B cell (primary cell): ENCODE measurements around the gene TENT4A. TPM values are rescaled to one million over a fixed set of nuclear protein-coding genes. Genes with fewer than 3 reads are reported as not detected.

Source experiments
- ATAC-seq: fragments of 200-7000 bp; cut with Tn5 transposase; one replicate; pipeline ENCODE4 v1.10.0; 2021; ENCODE audit warnings: low read depth, mild to moderate bottlenecking, moderate number of reproducible peaks, moderate library complexity
- CTCF ChIA-PET: fragments of 350-600 bp; sonication (Branson Sonifier 250); formaldehyde crosslinking; loops from one replicate; lab custom pipeline; 2021; ENCODE audit warnings: antibody characterized with exemption, inconsistent platforms; lab: Charles Lee
- POLR2A ChIA-PET: fragments of 350-600 bp; sonication (Branson Sonifier 250); formaldehyde crosslinking; loops from one replicate; lab custom pipeline; 2021; ENCODE audit warnings: antibody characterized with exemption; lab: Charles Lee
- DNase-seq: peaks from one replicate; pipeline ENCODE4 v3.0.0; 2013
- H2AFZ ChIP-seq: 2 replicates; pipeline ENCODE4 v1.6.1; 2012; ENCODE audit warnings: mild to moderate bottlenecking, low read depth, low read length; ENCODE audit not compliant: insufficient read depth, poor library complexity, severe bottlenecking
- H3K27ac ChIP-seq, 2 donors: 1 replicate in 1 of 2; 2 replicates in 1 of 2; pipeline ENCODE4 v1.5.1; 2012 to 2013; ENCODE audit warnings: low read length in 2 of 2, mild to moderate bottlenecking in 2 of 2, moderate library complexity in 1 of 2
- H3K27me3 ChIP-seq, 4 experiments: fragments of 200-600 bp in 1 of 4; sonication (generic) in 1 of 4; replicated peaks in 1 of 4; 1 replicate in 2 of 4; 2 replicates in 2 of 4; pipeline versions ENCODE4 v1.6.1 to v1.7.0; 2013 to 2016; ENCODE audit warnings: low read length in 3 of 4, mild to moderate bottlenecking in 2 of 4, mixed read lengths in 1 of 4, moderate library complexity in 1 of 4; ENCODE audit not compliant: insufficient read depth in 4 of 4, control insufficient read depth in 3 of 4; ENCODE audit errors: control extremely low read depth in 1 of 4
- H3K36me3 ChIP-seq, 2 experiments: replicated peaks in 1 of 2; 1 replicate in 1 of 2; 2 replicates in 1 of 2; pipeline versions ENCODE4 v1.6.1 to v1.7.1; 2013; ENCODE audit warnings: low read length in 1 of 2; ENCODE audit not compliant: insufficient read depth in 2 of 2, control insufficient read depth in 1 of 2; ENCODE audit errors: control extremely low read depth in 1 of 2, extremely low read depth in 1 of 2
- H3K4me1 ChIP-seq, 2 donors: fragments of 200-600 bp in 1 of 2; sonication (generic) in 1 of 2; 1 replicate in 1 of 2; 2 replicates in 1 of 2; pipeline versions ENCODE4 v1.5.1 to v1.6.1; 2013 to 2017; ENCODE audit warnings: low read length in 2 of 2; ENCODE audit not compliant: control insufficient read depth in 2 of 2, insufficient read depth in 2 of 2
- H3K4me2 ChIP-seq: replicated peaks from 2 replicates; pipeline ENCODE3; 2012; ENCODE audit warnings: mild to moderate bottlenecking, low read depth, low read length; ENCODE audit not compliant: poor library complexity, severe bottlenecking
- H3K4me3 ChIP-seq, 5 experiments: fragments of 200-600 bp in 1 of 5; sonication (generic) in 1 of 5; 1 replicate in 3 of 5; 2 replicates in 2 of 5; pipeline versions ENCODE4 v1.5.1 to v1.7.0; 2011 to 2016; ENCODE audit warnings: low read length in 4 of 5, mild to moderate bottlenecking in 4 of 5, low read depth in 2 of 5, control low read depth in 1 of 5, moderate library complexity in 1 of 5; ENCODE audit not compliant: insufficient read depth in 1 of 5; ENCODE audit errors: control extremely low read depth in 1 of 5, extremely low read depth in 1 of 5
- H3K79me2 ChIP-seq: fragments of 200-600 bp; sonication (generic); one replicate; pipeline ENCODE4 v1.6.0; 2016; ENCODE audit warnings: low read length; ENCODE audit not compliant: control insufficient read depth, insufficient read depth
- H3K9ac ChIP-seq: fragments of 200-600 bp; sonication (generic); 2 replicates; pipeline ENCODE4 v1.6.1; 2017; ENCODE audit warnings: mild to moderate bottlenecking, low read length, moderate library complexity
- H3K9me3 ChIP-seq, 3 donors: one replicate each; pipeline versions ENCODE4 v1.6.1 to v1.7.1; 2013; ENCODE audit warnings: low read length in 2 of 3; ENCODE audit not compliant: control insufficient read depth in 2 of 3, insufficient read depth in 1 of 3; ENCODE audit errors: control extremely low read depth in 1 of 3
- H4K20me1 ChIP-seq: 2 replicates; pipeline ENCODE4 v1.6.0; 2012; ENCODE audit warnings: mild to moderate bottlenecking, low read length; ENCODE audit not compliant: insufficient read depth, control insufficient read depth, poor library complexity, severe bottlenecking
- H3K27ac Mint-ChIP-seq: one replicate; pipeline ENCODE4 v1.8.0; 2021; ENCODE audit warnings: mixed read lengths
- H3K27me3 Mint-ChIP-seq: one replicate; pipeline ENCODE4 v1.8.0; 2021; ENCODE audit warnings: mixed read lengths
- H3K4me1 Mint-ChIP-seq: one replicate; pipeline ENCODE4 v1.8.0; 2021; ENCODE audit warnings: mixed read lengths
- H3K4me3 Mint-ChIP-seq: one replicate; pipeline ENCODE4 v1.8.0; 2021; ENCODE audit warnings: mixed read lengths
- H3K9me3 Mint-ChIP-seq: one replicate; pipeline ENCODE4 v1.8.0; 2022; ENCODE audit warnings: mixed read lengths; ENCODE audit not compliant: insufficient read depth
- EZH2 ChIP-seq: IDR thresholded peaks from 2 replicates; pipeline ENCODE4 v1.6.1; 2012; ENCODE audit warnings: borderline replicate concordance, low read depth, mild to moderate bottlenecking, moderate library complexity, low read length; ENCODE audit not compliant: insufficient read depth, poor library complexity, severe bottlenecking
- WGBS: methylation state at CpG from one replicate; pipeline ENCODE4 v1.1.5; 2013; ENCODE audit warnings: missing lambda C conversion rate; ENCODE audit not compliant: insufficient coverage; 5-methylcytosine and 5-hydroxymethylcytosine counted together
- intact Hi-C: fragments of 100-400 bp; cut with micrococcal nuclease; formaldehyde crosslinking; loops from one replicate; pipeline ENCODE4 v1.10.0; 2022
- polyA plus RNA-seq: library from polyadenylated mRNA; depleted of rRNA; stranded (reverse); fragments of >200 nt; gene quantifications from 2 replicates; pipeline ENCODE4 v1.2.3, GENCODE V29; 2012
- total RNA-seq, 2 donors: library from RNA; stranded (reverse); fragments of 120-200 nt in 1 of 2; gene quantifications; 1 replicate in 1 of 2; 2 replicates in 1 of 2; pipeline versions ENCODE4 v1.2.3 to v1.2.4, GENCODE V29; 2013 to 2022
- TF ChIP-seq, protein P1 (sequence below): fragments of 200-600 bp; IDR thresholded peaks from one replicate; pipeline ENCODE4 v1.8.0; 2022; ENCODE audit warnings: antibody characterized with exemption, mild to moderate bottlenecking

The TENT4A gene
- total and polyA plus RNA-seq, 2 donors (not counting 1 experiment from before 2014, with no cell fraction given) = 18.5 to 63.6 TPM

DNA sequence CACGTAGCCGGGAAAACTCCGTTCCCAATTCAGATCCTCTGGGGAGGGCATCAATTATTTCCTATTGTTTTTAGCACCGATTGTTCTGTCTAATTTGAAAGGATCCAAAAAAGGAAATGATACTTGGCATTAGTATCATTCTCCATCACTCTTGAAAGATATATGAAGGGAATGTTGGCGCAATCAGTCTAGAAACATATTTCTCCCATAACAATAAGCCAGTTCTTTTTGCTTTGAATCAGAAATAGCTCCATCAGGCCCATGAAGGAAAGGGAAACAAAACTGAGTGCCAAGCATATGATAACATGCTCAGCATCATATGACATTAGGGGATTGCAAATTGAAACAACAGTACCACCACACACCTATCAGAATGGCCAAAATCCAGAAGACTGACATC lies 40.2 kb upstream of the TENT4A start:
- no peaks in the 10 kb centered on the region for H4K20me1 ChIP-seq
- Mint-ChIP-seq H3K4me1 (no peaks in the 10 kb centered on the region), H3K27me3 (no peaks in the 10 kb centered on the region), H3K4me3 (no peak overlapping the region), H3K27ac (no peak overlapping the region), H3K9me3 (no peaks in the 10 kb centered on the region)
- H3K4me3 ChIP-seq = no peak overlapping the region
- no peak for TF ChIP-seq EZH2
- TF ChIP-seq, protein P1, sequence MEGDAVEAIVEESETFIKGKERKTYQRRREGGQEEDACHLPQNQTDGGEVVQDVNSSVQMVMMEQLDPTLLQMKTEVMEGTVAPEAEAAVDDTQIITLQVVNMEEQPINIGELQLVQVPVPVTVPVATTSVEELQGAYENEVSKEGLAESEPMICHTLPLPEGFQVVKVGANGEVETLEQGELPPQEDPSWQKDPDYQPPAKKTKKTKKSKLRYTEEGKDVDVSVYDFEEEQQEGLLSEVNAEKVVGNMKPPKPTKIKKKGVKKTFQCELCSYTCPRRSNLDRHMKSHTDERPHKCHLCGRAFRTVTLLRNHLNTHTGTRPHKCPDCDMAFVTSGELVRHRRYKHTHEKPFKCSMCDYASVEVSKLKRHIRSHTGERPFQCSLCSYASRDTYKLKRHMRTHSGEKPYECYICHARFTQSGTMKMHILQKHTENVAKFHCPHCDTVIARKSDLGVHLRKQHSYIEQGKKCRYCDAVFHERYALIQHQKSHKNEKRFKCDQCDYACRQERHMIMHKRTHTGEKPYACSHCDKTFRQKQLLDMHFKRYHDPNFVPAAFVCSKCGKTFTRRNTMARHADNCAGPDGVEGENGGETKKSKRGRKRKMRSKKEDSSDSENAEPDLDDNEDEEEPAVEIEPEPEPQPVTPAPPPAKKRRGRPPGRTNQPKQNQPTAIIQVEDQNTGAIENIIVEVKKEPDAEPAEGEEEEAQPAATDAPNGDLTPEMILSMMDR = no peak
- ATAC-seq = no peak
- H3K4me1 ChIP-seq = no peaks in the 10 kb centered on the region
- no peak overlapping the region for H3K4me2 ChIP-seq
- H3K27me3 ChIP-seq = no peaks in the 10 kb centered on the region
- ChIA-PET POLR2A (no interaction called here), CTCF (no interaction called here)
- no CpG with 5 or more reads among the region's 5 CpGs for WGBS
- peaks cover 0 to 4% of the 10 kb centered on the region in 2 experiments for H3K36me3 ChIP-seq
- H3K9ac ChIP-seq = no peak overlapping the region
- no peak for DNase-seq
- no peak overlapping the region for H2AFZ ChIP-seq
- peaks cover 0 to 5% (median 1%) of the 10 kb centered on the region in 3 donors for H3K9me3 ChIP-seq
- intact Hi-C loops = no loop called here
- H3K79me2 ChIP-seq = no peaks in the 10 kb centered on the region
- no peak overlapping the region for H3K27ac ChIP-seq

DNA sequence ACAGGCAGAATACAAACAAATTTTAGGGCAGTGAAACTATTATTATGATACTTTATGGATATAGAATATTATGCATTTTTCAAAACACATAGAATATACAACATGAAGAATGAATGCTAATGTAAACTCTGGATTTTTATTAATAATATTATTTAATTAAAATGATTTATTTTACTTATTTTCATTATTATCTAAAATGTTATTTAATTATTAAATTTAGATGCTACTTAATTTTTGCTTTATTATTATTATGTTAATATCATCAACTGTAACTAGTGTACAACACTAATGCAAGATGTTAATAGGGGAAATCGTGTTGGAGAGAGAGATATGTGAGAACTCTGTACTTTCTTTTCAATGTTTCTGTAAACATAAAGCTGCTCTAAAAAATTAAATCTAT lies 39.3 kb upstream of the TENT4A start:
- Mint-ChIP-seq H3K9me3 (no peaks in the 10 kb centered on the region), H3K27me3 (no peaks in the 10 kb centered on the region), H3K4me3 (no peak overlapping the region), H3K27ac (no peak overlapping the region), H3K4me1 (no peaks in the 10 kb centered on the region)
- Histone ChIP-seq H3K4me2 (no peak overlapping the region), H3K4me3 (no peak overlapping the region), H3K36me3 (peaks cover 0 to 4% of the 10 kb centered on the region in 2 experiments), H3K9ac (no peak overlapping the region), H2AFZ (no peak overlapping the region), H3K27me3 (no peaks in the 10 kb centered on the region), H3K27ac (no peak overlapping the region), H3K79me2 (no peaks in the 10 kb centered on the region), H3K4me1 (no peaks in the 10 kb centered on the region), H4K20me1 (no peaks in the 10 kb centered on the region), H3K9me3 (peaks cover 0 to 5% (median 1%) of the 10 kb centered on the region in 3 donors)
- ChIA-PET POLR2A (no interaction called here), CTCF (no interaction called here)
- intact Hi-C loops = no loop called here
- no peak for ATAC-seq
- no CpG with 5 or more reads among the region's 1 CpG for WGBS
- DNase-seq = no peak
- TF ChIP-seq, protein P1 = no peak
- TF ChIP-seq EZH2 = no peak
